ENCODE data around the gene HSPA1L. TPM values are rescaled to one million over a fixed set of nuclear protein-coding genes. Genes with fewer than 3 reads are reported as not detected.
"Not testable (repeated sequence)": the region's sequence is repeated elsewhere in the genome, so short reads cannot be mapped to it uniquely, and the experiment has no call there.

HSPA1L gene
- total RNA-seq, 1 experiment from 2014 or later: 0.12 TPM

DNA sequence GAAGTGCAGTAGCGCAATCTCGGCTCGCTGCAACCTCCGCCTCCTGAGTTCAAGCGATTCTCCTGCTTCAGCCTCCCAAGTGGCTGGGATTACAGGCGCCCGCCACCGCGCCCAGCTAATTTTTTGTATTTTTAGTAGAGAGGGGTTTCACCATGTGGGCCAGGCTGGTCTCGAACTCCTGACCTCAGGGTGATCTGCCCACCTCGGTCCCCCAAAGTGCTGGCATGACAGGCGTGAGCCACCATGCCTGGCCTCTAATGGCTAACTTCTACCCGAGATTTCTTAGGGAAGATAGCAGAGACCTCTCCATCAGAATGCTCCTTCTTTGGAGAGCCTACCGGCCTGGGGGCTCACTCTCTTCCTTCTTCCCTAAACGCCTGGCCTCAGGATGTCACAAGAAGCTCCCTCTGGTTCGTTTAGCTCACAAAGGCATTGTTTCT, 49.1 kb upstream of the HSPA1L start:
- H3K27ac ChIP-seq (ENCODE audit: low read depth, low read length): peak overlapping the region; percentile 41
- ATAC-seq; intact Hi-C loops (cut with micrococcal nuclease): not testable (repeated sequence)

DNA sequence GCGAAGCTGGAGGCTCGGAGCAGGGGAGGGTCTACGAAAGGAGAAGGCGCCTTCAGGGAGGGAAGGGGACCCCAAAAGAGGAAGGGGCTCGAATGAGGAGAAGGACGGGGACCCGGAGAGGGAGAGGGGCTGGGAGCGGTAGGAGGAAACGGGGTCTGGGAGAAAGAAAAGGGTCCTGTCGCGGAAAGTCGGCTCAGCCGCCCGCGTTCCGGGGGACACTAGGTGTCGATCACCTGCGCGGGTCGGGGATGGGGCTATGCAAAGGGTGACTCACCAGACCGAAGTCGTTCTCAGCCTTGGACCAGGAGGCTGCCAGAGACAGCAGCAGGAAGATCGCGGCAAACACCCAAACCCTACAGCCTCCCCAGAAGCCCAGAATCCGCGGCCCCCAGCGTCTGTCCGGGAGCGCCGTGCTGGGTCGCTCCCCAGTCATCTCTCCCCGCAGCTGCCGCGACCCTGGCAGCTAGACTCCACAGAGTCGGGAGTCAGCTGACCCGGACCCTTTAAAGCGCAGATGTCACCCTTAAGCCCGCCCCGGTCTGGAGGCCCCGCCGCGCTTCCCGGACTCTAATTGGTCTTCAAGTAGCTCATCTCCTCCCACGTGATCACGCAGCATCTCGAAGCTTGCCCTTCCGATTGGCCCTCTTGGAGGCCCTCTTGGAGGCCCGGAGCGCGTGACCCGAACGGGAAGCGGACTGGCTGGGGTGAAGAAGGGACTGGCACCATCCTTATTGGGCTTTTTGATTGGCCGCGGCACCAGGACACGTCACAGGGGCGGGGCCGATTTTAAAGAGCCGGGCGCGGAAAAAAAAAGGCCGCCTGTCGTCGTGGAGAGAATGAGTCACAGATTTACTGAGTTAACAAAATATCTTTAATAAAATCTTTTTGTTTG, 47.5 kb upstream of the HSPA1L start, which contains the start of gene NEU1:
TSS of gene NEU1 (minus strand) at position 478 of the 892 bp plus-strand sequence. CDS start at position 433, 45 bp downstream.
- Histone ChIP-seq H4K20me1 (ENCODE audit: insufficient read depth) (no peaks in the 10 kb centered on the region), H3K4me1 (ENCODE audit: control insufficient read depth in 1 of 2, insufficient read depth in 2 of 2, low read length in 2 of 2) (peaks cover 0 to 31% of the 10 kb centered on the region in 2 experiments; a peak in 3 of 4 replicates), H3K79me2 (ENCODE audit: insufficient read depth, low read length) (no peaks in the 10 kb centered on the region), H3K27ac (ENCODE audit: low read depth, low read length) (peak within 1 kb of the TSS; percentile 41), H3K9ac (ENCODE audit: low read length) (peak within 1 kb of the TSS; percentile 70), H3K9me3 (ENCODE audit: control insufficient read depth in 1 of 2, insufficient read depth in 1 of 2, low read depth in 1 of 2, low read length in 2 of 2) (no peaks in the 10 kb centered on the region), H3K9me2 (ENCODE audit: insufficient read depth) (no peaks in the 10 kb centered on the region), H3K36me3 (ENCODE audit: control insufficient read depth in 1 of 2, insufficient read depth in 2 of 2, low read length in 2 of 2) (no peaks in the 10 kb centered on the region), H3K27me3 (ENCODE audit: insufficient read depth, low read length) (no peaks in the 10 kb centered on the region), H3K4me2 (ENCODE audit: low read length) (peak within 1 kb of the TSS; percentile 95), H3K4me3 (replicated peaks in 1 of 2; ENCODE audit: low read depth in 1 of 2, low read length in 2 of 2) (peak within 1 kb of the TSS; percentile 78 to 79), H2AFZ (ENCODE audit: low read depth, low read length, poor library complexity, severe bottlenecking) (no peak within 1 kb of the TSS)
- ChIA-PET RAD21 (ENCODE audit: low non-redundant PET in 1 of 2, low total read pairs in 2 of 2, uncharacterized antibody in 2 of 2, unreplicated experiment in 2 of 2) (interaction anchor here in 1 of 2 experiments (0.9 kb wide), 1 partner anchor 90 kb away, joined by 4 read pairs; no protein-coding TSS in a partner anchor), CTCF (interaction anchor here (0.6 to 1.2 kb wide), 8 partner anchors 36 to 172 kb away, joined by 3 to 5 read pairs (median 3); partner anchors contain the start of gene LSM2), POLR2A (interaction anchor here (0.6 to 2.0 kb wide), 28 partner anchors 10 to 334 kb away, joined by 3 to 17 read pairs (median 4); partner anchors contain the start of genes ATP6V1G2, DXO, HSPA1B and LSM2)
- no TSS peak for BruUV-seq (replicated peaks)
- intact Hi-C loops (cut with micrococcal nuclease): loop anchor here (1.0 to 2.0 kb wide), 2 partner anchors 28 to 85 kb away; partner anchors contain the start of gene VWA7
- DNase-seq (ENCODE audit: low read depth, low spot score) (peak; percentile 100), ATAC-seq (peak; percentile 96)
- no peak for TF ChIP-seq TCF7L2 (IDR thresholded peaks at IDR 0.05; ENCODE audit: borderline replicate concordance, extremely low read depth, insufficient read depth, insufficient read length)
- no peak for TF ChIP-seq YY1 (IDR thresholded peaks at IDR 0.05; ENCODE audit: extremely low read depth, insufficient replicate concordance, low read depth, low read length)
- TF ChIP-seq, protein P1, sequence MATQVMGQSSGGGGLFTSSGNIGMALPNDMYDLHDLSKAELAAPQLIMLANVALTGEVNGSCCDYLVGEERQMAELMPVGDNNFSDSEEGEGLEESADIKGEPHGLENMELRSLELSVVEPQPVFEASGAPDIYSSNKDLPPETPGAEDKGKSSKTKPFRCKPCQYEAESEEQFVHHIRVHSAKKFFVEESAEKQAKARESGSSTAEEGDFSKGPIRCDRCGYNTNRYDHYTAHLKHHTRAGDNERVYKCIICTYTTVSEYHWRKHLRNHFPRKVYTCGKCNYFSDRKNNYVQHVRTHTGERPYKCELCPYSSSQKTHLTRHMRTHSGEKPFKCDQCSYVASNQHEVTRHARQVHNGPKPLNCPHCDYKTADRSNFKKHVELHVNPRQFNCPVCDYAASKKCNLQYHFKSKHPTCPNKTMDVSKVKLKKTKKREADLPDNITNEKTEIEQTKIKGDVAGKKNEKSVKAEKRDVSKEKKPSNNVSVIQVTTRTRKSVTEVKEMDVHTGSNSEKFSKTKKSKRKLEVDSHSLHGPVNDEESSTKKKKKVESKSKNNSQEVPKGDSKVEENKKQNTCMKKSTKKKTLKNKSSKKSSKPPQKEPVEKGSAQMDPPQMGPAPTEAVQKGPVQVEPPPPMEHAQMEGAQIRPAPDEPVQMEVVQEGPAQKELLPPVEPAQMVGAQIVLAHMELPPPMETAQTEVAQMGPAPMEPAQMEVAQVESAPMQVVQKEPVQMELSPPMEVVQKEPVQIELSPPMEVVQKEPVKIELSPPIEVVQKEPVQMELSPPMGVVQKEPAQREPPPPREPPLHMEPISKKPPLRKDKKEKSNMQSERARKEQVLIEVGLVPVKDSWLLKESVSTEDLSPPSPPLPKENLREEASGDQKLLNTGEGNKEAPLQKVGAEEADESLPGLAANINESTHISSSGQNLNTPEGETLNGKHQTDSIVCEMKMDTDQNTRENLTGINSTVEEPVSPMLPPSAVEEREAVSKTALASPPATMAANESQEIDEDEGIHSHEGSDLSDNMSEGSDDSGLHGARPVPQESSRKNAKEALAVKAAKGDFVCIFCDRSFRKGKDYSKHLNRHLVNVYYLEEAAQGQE (IDR thresholded peaks at IDR 0.05; ENCODE audit: low read depth): no peak
- TF ChIP-seq RAD21 (IDR thresholded peaks at IDR 0.05; ENCODE audit: low read depth): no peak
- TF ChIP-seq EZH2 (IDR thresholded peaks at IDR 0.05): no peak
- TF ChIP-seq SRF (IDR thresholded peaks at IDR 0.05; ENCODE audit: low read depth): no peak
- TF ChIP-seq POLR2AphosphoS5 (IDR thresholded peaks at IDR 0.05; ENCODE audit: low read depth, low read length): peak; percentile 92
- TF ChIP-seq, protein P2, sequence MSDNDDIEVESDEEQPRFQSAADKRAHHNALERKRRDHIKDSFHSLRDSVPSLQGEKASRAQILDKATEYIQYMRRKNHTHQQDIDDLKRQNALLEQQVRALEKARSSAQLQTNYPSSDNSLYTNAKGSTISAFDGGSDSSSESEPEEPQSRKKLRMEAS (IDR thresholded peaks at IDR 0.05): peak; percentile 86
- TF ChIP-seq FOSL1 (IDR thresholded peaks at IDR 0.05; ENCODE audit: low read depth): no peak; the same call in 1 of the 2 replicates
- peak; percentile 83 for TF ChIP-seq SIN3A (IDR thresholded peaks at IDR 0.05; ENCODE audit: low read depth)

More for the DNA sequence above, 49.1 kb upstream of the HSPA1L start:
- peak overlapping the region; percentile 95 for H3K4me2 ChIP-seq (ENCODE audit: low read length)
- peak overlapping the region; percentile 66 to 77 for H3K4me3 ChIP-seq (replicated peaks in 1 of 2; ENCODE audit: low read depth in 1 of 2, low read length in 2 of 2)
- POLR2A ChIA-PET: interaction anchor here (0.6 to 2.0 kb wide), 4 partner anchors 31 to 57 kb away, joined by 4 to 17 read pairs (median 6); partner anchors contain the start of genes HSPA1B and LSM2
- RAD21 ChIA-PET (ENCODE audit: low non-redundant PET in 1 of 2, low total read pairs in 2 of 2, uncharacterized antibody in 2 of 2, unreplicated experiment in 2 of 2); H3K36me3 ChIP-seq (ENCODE audit: control insufficient read depth in 1 of 2, insufficient read depth in 2 of 2, low read length in 2 of 2); H2AFZ ChIP-seq (ENCODE audit: low read depth, low read length, poor library complexity, severe bottlenecking); H4K20me1 ChIP-seq (ENCODE audit: insufficient read depth); H3K9me3 ChIP-seq (ENCODE audit: control insufficient read depth in 1 of 2, insufficient read depth in 1 of 2, low read depth in 1 of 2, low read length in 2 of 2); DNase-seq (ENCODE audit: low read depth, low spot score); H3K27me3 ChIP-seq (ENCODE audit: insufficient read depth, low read length); H3K79me2 ChIP-seq (ENCODE audit: insufficient read depth, low read length); H3K9me2 ChIP-seq (ENCODE audit: insufficient read depth); BruUV-seq (replicated peaks): not testable (repeated sequence)
- CTCF ChIA-PET: interaction anchor here (0.7 to 1.2 kb wide), 2 partner anchors 88 to 271 kb away, joined by 3 to 4 read pairs; no protein-coding TSS in a partner anchor
- H3K9ac ChIP-seq (ENCODE audit: low read length): peak overlapping the region; percentile 70
- peaks cover 0 to 34% of the 10 kb centered on the region in 2 experiments; a peak in 3 of 4 replicates for H3K4me1 ChIP-seq (ENCODE audit: control insufficient read depth in 1 of 2, insufficient read depth in 2 of 2, low read length in 2 of 2)
